AG04450 (cell line): ENCODE data around the gene TRIM39. TPM values are rescaled to one million over a fixed set of nuclear protein-coding genes. Genes with fewer than 3 reads are reported as not detected.

ENCODE experiments used
- CTCF ChIA-PET: fragments of 300-600, 350-600 bp; formaldehyde crosslinking; extraction: SDS; loops from one replicate; lab custom pipeline; 2022; ENCODE audit warnings: antibody characterized with exemption, inconsistent platforms; lab: Charles Lee
- POLR2A ChIA-PET: fragments of 350-600 bp; formaldehyde crosslinking; extraction: SDS; loops from one replicate; lab custom pipeline; 2021; ENCODE audit warnings: antibody characterized with exemption, inconsistent platforms; lab: Yijun Ruan, JAX
- DNase-seq: peaks from one replicate; pipeline ENCODE4 v3.0.0-alpha.2; 2011; ENCODE audit warnings: low read depth, low spot score
- H3K27ac ChIP-seq: one replicate; pipeline ENCODE4 v1.5.1; 2012; ENCODE audit warnings: low read depth, low read length, control low read depth
- H3K27me3 ChIP-seq: one replicate; pipeline ENCODE4 v1.6.0; 2012; ENCODE audit warnings: low read length; ENCODE audit not compliant: control insufficient read depth, insufficient read depth
- H3K4me3 ChIP-seq: 2 replicates; pipeline ENCODE4 v1.5.1; 2011; ENCODE audit warnings: mild to moderate bottlenecking, low read depth, low read length, control low read depth
- H3K9me3 ChIP-seq: 2 replicates; pipeline ENCODE4 v1.5.1; 2012; ENCODE audit warnings: low read length; ENCODE audit not compliant: control insufficient read depth, insufficient read depth
- polyA plus RNA-seq: library from polyadenylated mRNA; depleted of rRNA; stranded (reverse); fragments of >200 nt; gene quantifications from 2 replicates; pipeline ENCODE4 v1.2.3, GENCODE V29; 2011
- TF ChIP-seq, protein P1 (sequence below): IDR thresholded peaks from 2 replicates; pipeline ENCODE4 v1.5.1; 2011; ENCODE audit warnings: low read depth, low read length, control low read depth, inconsistent platforms

Gene TRIM39
- polyA plus RNA-seq, 1 experiment, result 6.7 TPM

DNA sequence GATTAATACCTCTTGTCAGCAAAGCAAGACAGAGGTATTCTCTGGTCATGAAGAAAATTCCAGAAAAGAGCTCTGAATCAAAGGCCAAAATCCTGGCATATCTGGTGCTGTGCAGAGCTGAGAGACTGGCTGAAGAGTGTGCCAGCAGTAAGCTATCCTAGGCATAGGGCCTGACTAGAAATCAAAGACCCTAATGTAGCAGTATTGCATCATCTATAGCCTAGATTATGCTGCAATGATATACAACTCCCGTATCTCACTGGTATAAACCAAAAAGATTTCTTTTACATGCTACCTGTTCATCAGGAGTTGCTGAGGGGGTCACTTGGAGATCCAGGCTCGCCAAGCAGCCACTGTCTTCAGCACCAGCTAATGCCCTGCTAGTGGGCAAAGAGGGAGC lies 30.9 kb upstream of the TRIM39 start:
- H3K9me3 ChIP-seq, result no peaks in the 10 kb centered on the region
- POLR2A ChIA-PET, result no interaction called here
- no peaks in the 10 kb centered on the region for H3K27me3 ChIP-seq
- CTCF ChIA-PET, result interaction anchor here (1.0 kb wide), 1 partner anchor 102 kb away, joined by 4 read pairs; no protein-coding TSS in a partner anchor
- no peak overlapping the region for H3K27ac ChIP-seq
- TF ChIP-seq, protein P1, sequence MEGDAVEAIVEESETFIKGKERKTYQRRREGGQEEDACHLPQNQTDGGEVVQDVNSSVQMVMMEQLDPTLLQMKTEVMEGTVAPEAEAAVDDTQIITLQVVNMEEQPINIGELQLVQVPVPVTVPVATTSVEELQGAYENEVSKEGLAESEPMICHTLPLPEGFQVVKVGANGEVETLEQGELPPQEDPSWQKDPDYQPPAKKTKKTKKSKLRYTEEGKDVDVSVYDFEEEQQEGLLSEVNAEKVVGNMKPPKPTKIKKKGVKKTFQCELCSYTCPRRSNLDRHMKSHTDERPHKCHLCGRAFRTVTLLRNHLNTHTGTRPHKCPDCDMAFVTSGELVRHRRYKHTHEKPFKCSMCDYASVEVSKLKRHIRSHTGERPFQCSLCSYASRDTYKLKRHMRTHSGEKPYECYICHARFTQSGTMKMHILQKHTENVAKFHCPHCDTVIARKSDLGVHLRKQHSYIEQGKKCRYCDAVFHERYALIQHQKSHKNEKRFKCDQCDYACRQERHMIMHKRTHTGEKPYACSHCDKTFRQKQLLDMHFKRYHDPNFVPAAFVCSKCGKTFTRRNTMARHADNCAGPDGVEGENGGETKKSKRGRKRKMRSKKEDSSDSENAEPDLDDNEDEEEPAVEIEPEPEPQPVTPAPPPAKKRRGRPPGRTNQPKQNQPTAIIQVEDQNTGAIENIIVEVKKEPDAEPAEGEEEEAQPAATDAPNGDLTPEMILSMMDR, result no peak
- no peak for DNase-seq
- H3K4me3 ChIP-seq, result no peak overlapping the region

DNA sequence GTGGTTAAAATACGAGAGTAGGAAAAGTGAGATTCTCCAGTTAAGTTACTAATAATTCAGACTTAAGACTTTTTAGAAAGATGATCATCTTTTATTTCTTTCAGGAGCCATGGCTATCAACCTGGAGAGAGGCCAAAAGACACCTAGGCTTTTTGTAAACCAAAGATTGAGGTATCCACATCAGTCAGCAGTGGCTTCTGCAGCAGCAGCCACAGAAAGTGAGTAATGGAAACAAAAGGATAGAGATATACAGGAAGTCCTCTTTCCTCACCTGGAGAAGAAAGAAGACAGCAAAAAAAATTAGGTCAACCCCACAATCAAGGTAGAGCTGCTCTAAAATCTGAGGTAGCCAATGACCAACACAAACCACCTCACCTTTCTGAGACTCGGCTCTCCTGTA lies 22.7 kb upstream of the TRIM39 start:
- ChIA-PET POLR2A (no interaction called here), CTCF (no interaction called here)
- H3K27me3 ChIP-seq, result no peaks in the 10 kb centered on the region
- no peak overlapping the region for H3K4me3 ChIP-seq
- TF ChIP-seq, protein P1, result no peak
- no peak overlapping the region for H3K27ac ChIP-seq
- H3K9me3 ChIP-seq, result no peaks in the 10 kb centered on the region
- no peak for DNase-seq

DNA sequence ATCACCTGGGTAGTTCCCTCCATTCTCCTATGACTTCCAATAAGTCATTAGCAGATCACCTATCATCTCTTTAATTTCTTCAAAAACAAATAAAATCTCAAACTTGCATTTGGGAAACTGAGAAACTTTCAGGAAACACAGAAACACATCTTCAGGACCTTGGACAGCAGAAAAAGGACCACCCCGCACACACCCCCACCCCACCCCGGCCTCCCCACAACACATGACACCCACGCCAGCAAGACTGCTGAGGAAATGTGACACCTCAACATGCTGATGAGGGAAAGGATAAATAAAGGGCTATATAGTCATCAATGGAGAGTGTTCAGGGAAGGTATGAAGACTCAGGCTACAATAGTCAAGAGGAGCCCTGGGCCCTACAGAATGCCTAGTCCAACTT lies 15.6 kb upstream of the TRIM39 start:
- no peaks in the 10 kb centered on the region for H3K27me3 ChIP-seq
- H3K27ac ChIP-seq, result no peak overlapping the region
- H3K4me3 ChIP-seq, result no peak overlapping the region
- no peak for DNase-seq
- TF ChIP-seq, protein P1, result no peak
- POLR2A ChIA-PET, result no interaction called here
- H3K9me3 ChIP-seq, result no peaks in the 10 kb centered on the region
- CTCF ChIA-PET, result no interaction called here

DNA sequence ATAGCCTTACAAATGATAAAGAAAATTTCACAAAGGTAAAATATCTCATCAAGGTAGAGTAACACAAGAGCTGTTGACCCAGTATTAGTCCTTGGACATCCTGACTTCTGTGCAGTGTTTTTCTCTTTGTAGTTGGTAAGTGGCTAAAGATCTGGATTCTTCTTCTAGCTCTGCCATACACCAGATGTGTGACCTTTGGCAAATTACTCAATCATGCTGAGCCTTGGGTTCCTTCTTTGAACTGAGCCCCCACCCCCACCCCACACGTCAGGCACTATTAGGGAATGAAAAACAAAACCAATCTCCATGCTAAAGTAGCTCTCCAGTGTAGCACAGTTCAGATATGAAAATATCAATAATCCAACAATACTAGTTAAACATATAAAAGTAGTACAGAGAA lies 15.1 kb upstream of the TRIM39 start:
- no peaks in the 10 kb centered on the region for H3K27me3 ChIP-seq
- ChIA-PET CTCF (interaction anchor here (1.0 kb wide), 1 partner anchor 93 kb away, joined by 3 read pairs; no protein-coding TSS in a partner anchor), POLR2A (no interaction called here)
- no peak for DNase-seq
- TF ChIP-seq, protein P1, result no peak
- no peaks in the 10 kb centered on the region for H3K9me3 ChIP-seq
- H3K27ac ChIP-seq, result no peak overlapping the region
- no peak overlapping the region for H3K4me3 ChIP-seq

DNA sequence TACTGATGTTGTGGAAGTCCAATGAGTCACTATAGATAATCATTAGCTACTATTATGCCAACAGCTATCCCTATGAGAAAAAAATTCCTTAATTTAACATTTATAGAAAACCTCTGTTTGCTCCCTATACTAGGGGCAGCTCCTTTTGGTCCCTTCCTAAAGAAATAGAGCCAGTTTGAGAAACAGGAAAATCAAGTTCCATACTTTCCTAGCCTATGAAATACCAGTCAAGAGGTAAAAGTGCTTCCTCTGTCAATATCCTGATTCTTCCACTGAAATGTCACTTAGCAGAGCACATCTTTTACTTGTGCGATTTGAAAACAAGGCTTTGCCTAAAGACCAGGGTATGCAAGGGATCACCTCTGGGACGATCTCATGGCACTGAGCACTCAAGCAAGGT lies 14.5 kb upstream of the TRIM39 start:
- Histone ChIP-seq H3K27me3 (no peaks in the 10 kb centered on the region), H3K9me3 (no peaks in the 10 kb centered on the region), H3K4me3 (no peak overlapping the region), H3K27ac (no peak overlapping the region)
- ChIA-PET POLR2A (no interaction called here), CTCF (interaction anchor here (1.0 kb wide), 1 partner anchor 93 kb away, joined by 3 read pairs; no protein-coding TSS in a partner anchor)
- DNase-seq, result no peak
- TF ChIP-seq, protein P1, result no peak
